GM18498 (cell line): ENCODE measurements around the gene DSCAM.
"Not testable (repeated sequence)": the region's sequence is repeated elsewhere in the genome, so short reads cannot be mapped to it uniquely, and the experiment has no call there.

Experiments used
- ATAC-seq: cut with Tn5 transposase; IDR thresholded peaks from one replicate; pipeline ENCODE4 v1.9.1; 2021; ENCODE audit warnings: mild to moderate bottlenecking, moderate library complexity; ENCODE audit not compliant: unreplicated experiment

The DSCAM gene

DNA sequence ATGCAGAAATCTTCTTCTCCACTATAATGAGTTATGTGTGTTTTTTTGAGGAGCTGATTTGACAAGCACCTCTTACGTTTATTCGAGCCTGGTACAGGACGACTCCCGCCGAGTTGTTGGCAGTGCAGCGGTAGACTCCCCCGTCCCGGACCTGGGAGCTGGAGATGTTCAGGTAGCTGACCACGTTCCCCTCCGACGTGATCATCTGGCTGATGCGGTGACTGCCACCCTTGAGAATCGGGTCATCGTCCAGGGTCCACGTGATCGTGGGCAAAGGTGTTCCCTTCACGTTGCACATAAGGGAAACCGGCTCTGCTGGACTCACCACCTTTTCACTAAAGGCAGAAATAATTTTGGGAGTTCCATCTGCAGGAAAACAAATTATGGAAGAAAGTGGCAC lies 507.9 kb downstream of the DSCAM start:
- no peak for ATAC-seq

DNA sequence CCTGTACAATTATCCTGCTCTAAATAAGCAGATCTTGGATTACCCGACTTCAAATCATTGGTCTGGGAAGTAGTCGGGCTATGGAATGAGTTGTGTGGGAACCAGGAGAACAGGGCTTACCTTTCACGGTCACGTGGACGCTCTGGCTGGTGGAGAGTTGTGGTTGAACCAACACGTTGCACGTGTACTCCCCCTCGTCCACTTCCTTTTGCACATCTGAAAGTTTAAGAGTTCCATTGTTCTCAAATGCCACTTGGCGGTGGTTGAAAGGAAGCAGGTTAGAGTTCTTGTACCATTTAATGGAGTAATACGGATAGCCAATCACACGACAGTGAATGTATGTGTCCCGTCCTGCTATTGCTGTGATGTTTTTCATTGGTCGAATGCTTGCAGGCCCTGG lies 509.0 kb downstream of the DSCAM start:
- ATAC-seq, result no peak

DNA sequence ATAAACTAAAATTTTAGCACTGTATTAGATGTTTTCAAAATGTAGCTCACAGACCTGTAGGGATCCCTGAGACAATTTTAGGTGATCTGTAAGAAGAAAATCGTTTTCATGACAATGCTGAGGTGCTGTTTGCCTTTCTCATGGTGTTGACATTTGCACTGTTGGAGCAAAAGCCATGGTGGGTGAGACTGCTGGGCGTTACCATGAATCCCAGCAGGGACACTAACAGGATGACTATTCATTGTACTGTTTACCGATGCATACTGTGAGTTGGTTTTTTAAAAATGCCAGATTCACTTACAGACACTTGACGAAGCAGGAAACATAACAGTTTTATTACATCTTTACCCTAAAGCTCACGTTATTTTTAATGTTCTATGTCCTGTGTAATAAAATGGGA lies 511.3 kb downstream of the DSCAM start:
- ATAC-seq, result no peak

DNA sequence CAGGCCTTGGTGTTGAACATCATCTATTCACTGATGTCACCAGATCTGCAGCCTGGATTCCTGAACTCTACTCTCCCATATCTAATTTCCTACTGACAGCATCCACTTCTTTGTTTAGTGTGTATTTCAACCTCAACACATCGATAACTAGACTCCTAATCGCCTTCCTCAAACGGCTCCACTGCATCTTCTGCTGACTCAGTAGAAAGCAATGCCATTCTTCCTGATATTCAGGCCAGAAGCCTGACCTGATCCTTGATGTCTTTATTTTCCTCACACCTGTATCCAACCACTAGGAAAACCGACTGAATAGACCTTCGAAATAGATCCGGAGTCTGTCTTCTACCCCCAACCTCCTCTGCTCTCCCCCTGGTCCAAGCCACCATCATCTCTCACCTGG lies 512.8 kb downstream of the DSCAM start:
- ATAC-seq, result no peak

DNA sequence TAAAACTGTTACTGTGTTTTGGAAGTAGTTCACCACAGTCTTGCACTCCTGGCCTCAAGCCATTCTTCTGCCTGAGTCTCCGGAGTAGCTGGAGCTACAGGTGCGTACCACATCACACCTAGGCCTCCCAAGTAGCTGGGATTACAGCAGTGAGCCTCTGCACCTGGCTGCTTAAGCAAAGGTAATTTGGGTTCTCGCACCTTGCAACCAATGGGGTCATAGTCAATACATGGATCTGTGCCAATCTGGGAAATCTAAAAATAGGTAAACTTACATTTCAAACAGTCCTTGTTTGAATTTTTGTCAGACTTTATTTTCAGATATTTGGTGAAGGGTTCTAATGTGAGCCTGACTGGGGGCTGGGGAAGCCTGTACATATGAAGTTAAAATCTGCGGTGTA lies 513.2 kb downstream of the DSCAM start:
- ATAC-seq, result no peak

DNA sequence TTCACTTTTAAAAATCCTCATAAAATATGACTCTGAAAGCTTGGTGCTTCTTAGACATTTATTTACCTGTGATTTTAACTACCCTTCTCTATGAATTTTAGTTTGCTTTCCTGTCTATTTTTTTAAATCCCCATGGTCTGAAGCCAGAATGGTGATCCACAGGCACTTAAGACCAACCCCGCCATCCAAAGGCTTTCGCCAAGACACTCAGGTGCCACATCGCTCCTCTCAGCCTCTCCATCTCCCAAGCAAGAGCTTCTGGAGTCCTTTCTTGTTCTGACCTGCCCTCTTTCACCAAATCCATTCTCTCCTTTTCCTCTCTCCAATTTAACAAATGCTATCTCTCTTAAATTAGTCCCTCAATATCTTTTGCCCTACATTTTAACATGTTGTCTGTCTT lies 515.2 kb downstream of the DSCAM start:
- no peak for ATAC-seq

DNA sequence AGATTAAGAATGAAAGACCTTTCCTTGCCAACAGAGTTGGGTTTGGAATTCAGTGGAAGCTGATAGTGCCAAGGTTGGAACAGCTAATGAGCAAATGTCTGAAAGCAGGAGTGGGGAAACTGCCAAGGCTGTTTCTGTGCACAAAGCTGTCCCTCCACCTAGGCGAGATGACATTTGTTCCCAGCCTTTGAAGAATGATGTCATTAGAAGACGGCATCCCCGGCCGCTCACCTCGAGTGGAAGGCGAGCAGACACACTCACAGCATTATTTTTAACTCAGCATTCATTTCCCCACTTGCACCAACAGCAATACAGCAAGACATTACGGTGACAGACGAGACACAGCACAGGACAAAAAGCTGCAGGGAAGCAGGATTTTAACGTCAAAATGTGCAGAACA lies 515.8 kb downstream of the DSCAM start:
- no peak for ATAC-seq

DNA sequence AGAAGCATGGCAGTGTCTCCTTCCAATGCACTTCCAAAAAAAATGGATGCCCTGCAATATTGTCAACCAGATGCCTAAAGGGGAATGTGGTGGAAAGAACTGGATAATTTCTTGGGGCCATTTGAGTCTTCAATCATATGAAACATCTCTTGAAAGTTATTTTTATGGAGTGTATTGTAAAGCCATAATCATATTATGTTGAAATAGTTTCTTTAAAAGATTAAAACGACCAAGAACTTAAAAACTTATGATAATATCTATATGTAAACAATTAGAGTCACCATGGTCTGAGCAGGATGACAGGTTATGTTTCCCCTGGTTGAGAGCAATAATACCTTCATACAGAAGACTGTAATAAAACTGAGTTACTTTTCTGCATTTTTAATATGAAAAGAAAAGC lies 522.6 kb downstream of the DSCAM start:
- no peak for ATAC-seq

DNA sequence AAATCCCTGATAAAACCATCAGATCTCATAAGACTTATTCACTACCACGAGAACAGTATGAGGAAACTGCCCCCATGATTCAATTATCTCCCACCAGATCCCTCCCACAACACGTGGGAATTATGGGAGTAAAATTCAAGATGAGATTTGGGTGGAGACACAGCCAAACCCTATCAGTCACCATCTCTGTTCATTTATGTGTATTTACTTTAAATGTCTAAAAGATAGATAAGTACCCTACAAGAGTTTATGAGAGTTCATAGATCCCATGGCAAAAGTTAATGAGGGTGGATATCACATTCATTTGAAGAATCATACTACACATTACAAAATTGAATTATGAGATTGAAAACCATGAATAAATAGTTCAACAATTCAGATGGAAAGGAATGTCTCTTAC lies 526.2 kb downstream of the DSCAM start:
- not testable (repeated sequence) for ATAC-seq

DNA sequence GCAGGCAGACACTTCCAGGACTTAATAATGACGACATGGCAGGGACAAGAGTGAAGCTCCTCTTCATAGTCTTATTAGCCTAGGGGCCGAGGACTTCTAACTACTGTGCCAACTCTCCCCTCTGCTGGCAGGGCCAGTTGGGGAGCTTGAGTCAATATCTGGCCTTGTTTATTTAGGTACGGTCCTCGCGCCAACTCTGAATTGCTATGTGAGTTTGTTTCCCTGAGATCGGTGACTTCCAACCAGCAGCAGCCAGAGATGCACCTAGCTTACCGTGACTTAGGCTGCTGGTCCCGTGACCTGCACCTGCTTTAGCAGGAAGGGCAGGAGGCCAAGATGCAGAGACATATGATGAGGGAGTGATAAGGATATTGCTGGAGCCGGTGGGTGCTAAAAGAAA lies 528.6 kb downstream of the DSCAM start:
- no peak for ATAC-seq

DNA sequence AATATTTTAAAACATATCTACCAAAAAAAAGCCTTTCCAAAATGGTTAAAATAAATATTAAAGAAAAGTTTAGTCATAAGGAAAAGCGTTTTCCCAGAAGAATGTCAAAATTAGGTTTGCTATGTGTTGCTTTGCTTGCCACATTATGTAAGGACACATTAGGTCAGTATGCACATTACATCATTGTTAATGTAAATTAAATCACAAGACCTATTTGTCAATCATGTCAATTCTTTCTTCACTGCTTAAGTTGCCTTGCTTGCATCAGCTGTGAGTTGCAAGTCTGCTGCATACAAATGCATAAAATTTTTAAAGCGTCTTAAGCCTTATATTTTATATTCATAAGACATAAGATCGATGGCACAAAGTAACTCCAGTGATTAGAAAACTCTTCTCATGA lies 530.9 kb downstream of the DSCAM start:
- no peak for ATAC-seq

DNA sequence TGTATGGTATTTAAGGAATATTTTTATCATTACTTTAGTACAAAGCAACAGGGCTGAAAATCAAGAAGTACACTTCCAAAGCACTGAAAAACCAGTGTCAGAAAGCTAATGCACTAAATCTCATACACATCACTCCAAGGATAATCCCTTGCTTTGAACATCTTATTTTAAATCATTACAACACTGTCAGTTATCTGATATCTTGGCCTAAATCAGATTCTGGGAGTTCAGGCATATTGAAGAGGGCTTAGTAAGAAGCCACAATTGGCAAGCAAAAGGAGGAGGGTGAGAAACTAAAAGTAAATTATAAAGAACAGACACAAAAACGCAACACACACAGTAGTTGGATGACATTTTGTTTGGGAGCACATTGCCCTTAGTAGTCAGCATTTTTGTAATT lies 531.3 kb downstream of the DSCAM start:
- no peak for ATAC-seq

DNA sequence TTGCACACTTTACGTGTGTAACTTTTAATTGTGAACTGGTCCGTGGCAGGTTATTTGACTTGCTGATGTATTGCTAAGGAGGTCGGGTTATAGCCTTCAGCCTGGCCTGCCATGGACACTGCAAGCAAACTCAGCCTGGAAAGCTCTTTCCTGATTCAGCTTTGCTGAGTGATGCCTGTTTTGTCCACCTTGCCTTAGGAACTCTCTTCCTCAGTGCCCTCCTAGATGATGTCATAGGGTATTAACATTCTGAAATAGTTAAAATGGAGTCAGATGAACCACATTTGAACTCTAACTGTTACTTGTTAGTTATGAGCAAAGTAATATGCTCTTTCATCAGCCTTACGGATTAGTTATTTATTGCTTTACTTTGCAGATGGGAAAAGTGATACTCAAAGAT lies 533.7 kb downstream of the DSCAM start:
- no peak for ATAC-seq

DNA sequence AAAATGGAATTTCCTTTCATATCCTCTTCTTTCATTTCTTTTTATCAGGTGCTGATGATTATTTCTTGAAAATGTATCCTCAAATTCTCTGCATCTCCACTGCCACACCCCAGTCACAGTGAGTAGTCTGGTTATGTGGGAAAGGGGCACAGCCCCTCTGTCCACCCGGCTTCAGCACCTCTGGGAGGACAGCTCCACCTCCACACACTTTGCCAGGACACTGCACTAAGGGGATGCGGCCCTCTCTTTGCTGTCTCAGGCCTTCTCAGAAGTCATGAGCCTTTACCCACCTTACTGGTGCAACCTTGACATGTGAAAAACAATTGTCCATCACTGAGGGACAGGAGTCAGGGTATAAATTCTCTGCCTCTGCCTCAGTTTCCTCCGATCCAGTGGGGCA lies 546.7 kb downstream of the DSCAM start:
- ATAC-seq, result no peak

DNA sequence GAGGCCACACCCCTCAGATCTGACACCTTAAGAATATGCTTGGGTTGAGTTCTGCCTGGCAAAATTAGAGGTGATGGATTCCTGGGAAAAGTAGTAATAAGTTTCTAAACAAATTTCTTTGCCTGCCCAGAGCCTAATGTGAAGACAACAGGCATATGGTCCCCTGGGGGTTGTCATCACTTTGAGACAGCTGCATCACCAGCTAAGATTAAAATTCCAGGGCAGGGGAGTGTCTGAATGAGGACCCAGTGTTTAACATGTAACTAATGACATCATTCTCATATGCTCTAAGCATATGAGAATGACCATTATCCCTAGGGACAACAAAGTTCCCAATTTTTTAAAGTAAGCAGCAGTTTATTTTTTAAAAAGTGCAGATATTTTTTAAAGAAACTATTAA lies 547.5 kb downstream of the DSCAM start:
- no peak for ATAC-seq

DNA sequence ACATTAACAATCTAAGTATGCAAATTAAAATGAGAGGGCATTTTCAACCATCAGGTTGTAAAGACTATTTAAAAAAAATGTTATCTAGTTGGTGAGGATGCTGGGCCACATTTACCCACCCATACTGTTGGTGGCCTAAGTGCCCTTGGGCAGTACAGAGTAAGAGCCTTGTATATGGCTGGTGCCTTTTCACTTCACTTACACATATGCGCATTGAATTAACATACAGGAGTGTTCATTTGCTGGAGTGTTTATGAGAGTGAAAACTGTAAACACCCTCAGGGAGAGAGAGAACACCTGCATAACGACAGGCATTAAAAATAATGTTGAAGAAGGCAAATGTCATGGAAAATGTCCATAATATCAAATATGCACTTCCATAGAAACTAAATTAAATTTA lies 552.6 kb downstream of the DSCAM start:
- no peak for ATAC-seq

DNA sequence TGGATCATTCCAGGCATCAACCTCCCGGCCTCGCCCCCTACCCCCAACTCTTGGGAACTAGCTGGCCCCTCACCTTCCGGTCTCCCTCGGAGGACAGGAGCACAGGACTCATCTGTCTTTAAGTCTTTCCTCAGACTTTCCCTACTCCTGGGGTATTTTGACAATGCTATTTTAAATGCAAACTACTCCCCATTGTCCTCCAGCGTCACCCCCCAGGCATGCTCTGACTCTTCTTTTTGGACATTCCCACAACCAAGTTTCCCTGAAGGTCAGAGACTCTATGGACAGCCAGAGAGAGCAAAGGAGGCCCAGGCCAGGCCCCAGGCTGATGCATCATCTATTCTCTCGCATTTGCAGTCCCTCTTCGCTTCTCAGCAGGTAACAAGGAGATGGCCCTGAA lies 555.4 kb downstream of the DSCAM start:
- no peak for ATAC-seq

DNA sequence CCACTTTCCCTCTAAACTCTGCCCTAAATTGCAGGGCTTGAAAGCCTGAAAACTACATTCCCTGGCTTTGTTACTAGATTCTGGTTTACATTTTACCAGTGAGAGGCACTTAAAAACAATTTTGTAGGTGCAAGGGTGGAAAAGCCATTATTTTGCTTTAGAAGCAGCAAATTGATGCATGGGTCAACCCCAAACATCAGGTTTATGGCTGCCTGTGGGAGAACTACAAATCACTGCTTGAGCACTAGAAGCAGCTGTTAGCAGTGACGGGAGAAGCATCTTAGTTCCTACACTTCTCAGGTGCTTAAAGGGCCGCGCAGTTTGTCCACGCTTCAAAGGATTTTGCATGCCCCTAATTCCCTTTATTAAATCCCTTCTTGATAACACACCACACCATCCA lies 562.5 kb downstream of the DSCAM start:
- no peak for ATAC-seq

DNA sequence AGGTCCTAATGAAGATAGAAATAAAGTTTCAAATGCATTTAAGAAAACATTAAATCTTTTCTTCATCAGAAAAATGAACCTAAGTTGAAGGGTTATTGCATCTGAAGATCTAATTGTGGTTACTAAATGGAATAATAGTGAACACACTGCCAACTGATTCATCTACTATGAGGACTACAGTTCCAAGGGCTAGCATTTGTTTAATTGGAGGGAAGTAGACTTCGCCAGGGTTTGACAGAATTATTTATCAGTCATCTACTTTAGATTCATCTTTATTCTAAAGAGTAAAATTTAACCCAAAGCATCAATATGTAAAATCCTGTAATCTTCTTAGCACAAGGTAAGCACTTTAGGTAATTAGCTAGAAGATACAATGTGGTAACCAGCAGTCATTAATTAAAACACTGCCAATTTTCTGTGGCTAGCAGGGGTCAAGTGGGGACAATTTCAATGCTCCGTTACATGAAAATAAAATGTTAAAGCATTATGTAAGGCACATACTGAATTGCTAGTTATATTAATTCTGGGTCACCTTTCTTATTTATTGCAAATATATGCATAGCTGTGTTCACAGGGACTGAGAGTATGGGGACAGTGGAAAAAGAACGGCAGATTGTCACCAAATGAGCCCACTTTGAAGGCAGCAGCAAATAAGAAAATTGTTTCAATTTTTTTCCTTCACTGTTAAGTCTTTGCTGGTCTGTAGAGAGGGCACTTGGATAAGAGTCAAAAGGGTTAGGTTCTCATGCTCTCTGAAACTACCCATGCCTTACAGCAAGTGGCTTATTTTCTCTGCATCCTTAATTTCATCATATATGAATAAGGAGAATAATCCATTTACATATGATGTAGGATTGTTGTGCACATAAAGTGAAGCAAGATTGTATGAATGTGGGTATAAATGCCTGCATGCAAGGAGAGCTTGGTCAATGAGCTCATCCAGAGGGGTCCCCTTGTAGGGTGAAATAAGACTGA lies 563.8 kb downstream of the DSCAM start:
- ATAC-seq, result no peak

DNA sequence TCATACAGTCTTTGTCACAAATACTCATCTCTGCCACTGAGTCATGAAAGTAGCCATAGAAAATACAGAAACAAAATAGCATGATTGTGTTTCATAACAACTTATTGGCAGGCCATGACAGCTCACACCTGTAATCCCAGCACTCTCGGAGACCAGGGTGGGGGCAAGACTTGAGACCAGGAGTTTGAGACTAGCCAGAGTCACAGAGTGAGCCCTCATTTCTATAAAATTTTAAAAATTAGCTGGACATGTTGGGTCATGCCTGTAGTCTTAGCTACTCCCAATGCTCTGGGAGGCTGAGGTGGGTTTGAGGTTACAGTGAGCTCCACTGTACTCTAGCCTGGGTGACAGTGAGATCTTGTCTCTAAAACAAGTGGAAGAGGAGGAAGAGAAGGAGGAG lies 568.6 kb downstream of the DSCAM start:
- no peak for ATAC-seq

DNA sequence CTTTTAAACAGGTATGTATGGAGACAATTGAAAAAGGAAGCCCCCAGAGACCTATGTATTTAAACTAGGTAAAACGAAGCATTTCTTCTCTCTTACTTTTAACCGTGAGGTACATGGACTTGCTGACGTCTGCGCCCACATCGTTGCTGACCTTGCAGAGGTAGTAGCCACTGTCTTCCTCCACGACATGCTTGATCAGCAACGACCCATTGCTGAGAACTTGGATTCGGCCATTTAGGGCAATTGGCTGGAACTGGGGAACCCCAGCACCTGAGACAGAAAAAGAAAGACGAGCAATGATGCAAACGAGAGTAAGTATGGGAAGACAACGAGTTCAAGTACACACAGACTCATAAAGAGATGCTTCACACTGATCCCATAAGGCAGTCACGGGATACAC lies 571.0 kb downstream of the DSCAM start:
- no peak for ATAC-seq

DNA sequence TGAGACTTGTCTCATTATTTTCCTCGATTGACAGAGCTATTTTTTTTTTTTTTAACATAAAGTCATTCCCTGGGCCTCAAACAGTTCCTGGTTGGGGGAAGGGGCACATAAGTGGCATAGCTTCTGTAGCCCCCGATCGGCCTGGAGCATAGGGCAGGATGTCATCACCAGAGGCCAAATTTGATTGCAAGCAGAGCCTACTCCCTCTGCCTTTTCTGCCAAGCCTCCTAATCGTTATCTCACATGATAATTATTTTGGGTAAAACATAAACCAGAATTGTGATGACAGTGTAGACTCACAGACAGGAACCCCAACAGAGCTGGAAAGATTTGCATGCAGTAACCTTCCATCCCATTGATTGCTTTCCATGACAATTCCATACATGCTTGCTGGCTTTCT lies 574.9 kb downstream of the DSCAM start:
- ATAC-seq, result no peak

DNA sequence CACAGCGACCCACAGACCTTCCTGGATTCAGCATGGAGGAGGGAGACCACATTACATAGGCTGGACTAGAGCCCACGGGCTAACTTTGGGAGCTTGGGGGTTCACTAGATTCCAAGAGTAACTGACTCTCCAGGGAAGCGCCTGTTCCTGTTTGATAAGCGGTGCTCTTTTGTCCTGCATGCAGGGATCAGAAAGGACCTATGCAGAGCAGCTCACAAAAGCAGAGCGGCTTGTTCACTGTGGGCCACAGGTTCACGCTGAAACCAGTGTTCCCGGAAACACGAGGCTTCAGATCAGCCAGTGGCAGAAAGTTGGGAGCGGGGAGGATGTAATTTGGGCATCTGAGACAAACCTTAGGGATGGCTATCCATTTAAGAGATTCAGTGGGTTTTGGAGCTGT lies 575.8 kb downstream of the DSCAM start:
- ATAC-seq, result no peak
